Thyroid gland (tissue), 4 donors: ENCODE data around the gene DYNC1I1. TPM values are rescaled to one million over a fixed set of nuclear protein-coding genes. Genes with fewer than 3 reads are reported as not detected.

Source experiments
- DNase-seq, 2 donors: peaks; one replicate each; pipeline ENCODE4 v3.0.0-alpha.2; 2019
- H3K27ac ChIP-seq, 3 donors: fragments of 200-600 bp; sonication (generic); 1 replicate in 2 of 3; 2 replicates in 1 of 3; pipeline ENCODE4 v1.5.1; 2016 to 2019; ENCODE audit warnings: mild to moderate bottlenecking in 1 of 3, moderate library complexity in 1 of 3
- H3K27me3 ChIP-seq: fragments of 200-600 bp; sonication (generic); one replicate; pipeline ENCODE4 v1.5.1; 2019
- H3K36me3 ChIP-seq, 2 donors: fragments of 200-600 bp; sonication (generic); one replicate each; pipeline ENCODE4 v1.5.1; 2016 to 2019
- H3K4me1 ChIP-seq, 2 donors: fragments of 200-600 bp; sonication (generic); one replicate each; pipeline ENCODE4 v1.5.1; 2017 to 2019
- H3K4me3 ChIP-seq, 3 donors: fragments of 200-600 bp; sonication (generic); replicated peaks in 1 of 3; 1 replicate in 2 of 3; 2 replicates in 1 of 3; pipeline ENCODE4 v1.5.1; 2016; ENCODE audit warnings: mild to moderate bottlenecking in 1 of 3
- H3K9me3 ChIP-seq: fragments of 200-600 bp; sonication (generic); one replicate; pipeline ENCODE4 v1.5.1; 2017
- POLR2A ChIP-seq, 2 donors: fragments of 450-650 bp; IDR thresholded peaks; one replicate each; pipeline ENCODE4 v1.6.1; 2017; ENCODE audit warnings: antibody characterized with exemption in 2 of 2, mild to moderate bottlenecking in 2 of 2, moderate library complexity in 1 of 2
- WGBS, 2 donors: methylation state at CpG; one replicate each; pipeline ENCODE4 v1.1.5; 2017; 5-methylcytosine and 5-hydroxymethylcytosine counted together
- intact Hi-C: fragments of 100-400 bp; cut with DNase I; formaldehyde crosslinking; loops from one replicate; pipeline ENCODE4 v1.15.1; 2023
- total RNA-seq, 4 donors: library from RNA; depleted of rRNA; stranded (reverse); fragments of >200 nt; gene quantifications; one replicate each; pipeline ENCODE4 v1.2.3, GENCODE V29; 2016
- TF ChIP-seq, protein P1 (sequence below), 6 experiments: fragments of 200-600 bp in 3 of 6; fragments of 450-650 bp in 3 of 6; sonication (generic) in 3 of 6; IDR thresholded peaks; one replicate each; pipeline ENCODE4 v1.5.1; 2016 to 2019; ENCODE audit warnings: antibody characterized with exemption in 6 of 6, mild to moderate bottlenecking in 2 of 6, inconsistent platforms in 1 of 6, moderate library complexity in 1 of 6

DYNC1I1 gene
- total RNA-seq, 4 donors from 2014 or later = 6.6 to 12.8 (median 10.5) TPM

- no peak for DNase-seq
- H3K36me3 ChIP-seq = no peaks in the 10 kb centered on the region
- H3K4me1 ChIP-seq = no peaks in the 10 kb centered on the region
- H3K27me3 ChIP-seq = no peaks in the 10 kb centered on the region
- TF ChIP-seq POLR2A (IDR thresholded peaks at IDR 0.05) = no peak
- TF ChIP-seq, protein P1, sequence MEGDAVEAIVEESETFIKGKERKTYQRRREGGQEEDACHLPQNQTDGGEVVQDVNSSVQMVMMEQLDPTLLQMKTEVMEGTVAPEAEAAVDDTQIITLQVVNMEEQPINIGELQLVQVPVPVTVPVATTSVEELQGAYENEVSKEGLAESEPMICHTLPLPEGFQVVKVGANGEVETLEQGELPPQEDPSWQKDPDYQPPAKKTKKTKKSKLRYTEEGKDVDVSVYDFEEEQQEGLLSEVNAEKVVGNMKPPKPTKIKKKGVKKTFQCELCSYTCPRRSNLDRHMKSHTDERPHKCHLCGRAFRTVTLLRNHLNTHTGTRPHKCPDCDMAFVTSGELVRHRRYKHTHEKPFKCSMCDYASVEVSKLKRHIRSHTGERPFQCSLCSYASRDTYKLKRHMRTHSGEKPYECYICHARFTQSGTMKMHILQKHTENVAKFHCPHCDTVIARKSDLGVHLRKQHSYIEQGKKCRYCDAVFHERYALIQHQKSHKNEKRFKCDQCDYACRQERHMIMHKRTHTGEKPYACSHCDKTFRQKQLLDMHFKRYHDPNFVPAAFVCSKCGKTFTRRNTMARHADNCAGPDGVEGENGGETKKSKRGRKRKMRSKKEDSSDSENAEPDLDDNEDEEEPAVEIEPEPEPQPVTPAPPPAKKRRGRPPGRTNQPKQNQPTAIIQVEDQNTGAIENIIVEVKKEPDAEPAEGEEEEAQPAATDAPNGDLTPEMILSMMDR (IDR thresholded peaks at IDR 0.05) = no peak
- no peak overlapping the region for H3K27ac ChIP-seq
- H3K9me3 ChIP-seq = no peaks in the 10 kb centered on the region
- WGBS, 2 donors = 76 to 84% methylated on average over 6 of the region's 6 CpGs
- no peak overlapping the region for H3K4me3 ChIP-seq
- intact Hi-C loops = no loop called here
These were observed 227.1 kb downstream of the DYNC1I1 start for GRCh38 chr7:95999481-95999880.

- intact Hi-C loops = no loop called here
- TF ChIP-seq, protein P1 (IDR thresholded peaks at IDR 0.05) = peak in 2 of 6 experiments; percentile 7 to 14
- TF ChIP-seq POLR2A (IDR thresholded peaks at IDR 0.05) = no peak
- Histone ChIP-seq H3K27ac (no peak overlapping the region), H3K4me3 (no peak overlapping the region), H3K9me3 (no peaks in the 10 kb centered on the region), H3K27me3 (no peaks in the 10 kb centered on the region), H3K36me3 (no peaks in the 10 kb centered on the region), H3K4me1 (no peaks in the 10 kb centered on the region)
- no peak for DNase-seq
These were observed 232.2 kb downstream of the DYNC1I1 start for GRCh38 chr7:96004578-96004977.

- WGBS, 2 donors = 81 to 91% methylated on average over 5 of the region's 5 CpGs
- no peak overlapping the region for H3K27ac ChIP-seq
These were observed 232.9 kb downstream of the DYNC1I1 start for GRCh38 chr7:96005271-96005670.

GRCh38 chr7:96009148-96009547 lies 236.8 kb downstream of the DYNC1I1 start:
- intact Hi-C loops = no loop called here
- no peak overlapping the region for H3K27ac ChIP-seq
- H3K4me1 ChIP-seq = no peaks in the 10 kb centered on the region
- no peaks in the 10 kb centered on the region for H3K27me3 ChIP-seq
- H3K9me3 ChIP-seq = no peaks in the 10 kb centered on the region
- no peak for DNase-seq
- TF ChIP-seq, protein P1 (IDR thresholded peaks at IDR 0.05) = no peak
- TF ChIP-seq POLR2A (IDR thresholded peaks at IDR 0.05) = no peak
- H3K4me3 ChIP-seq = no peak overlapping the region
- H3K36me3 ChIP-seq = no peaks in the 10 kb centered on the region
- 86 to 98% methylated on average over 2 of the region's 2 CpGs for WGBS, 2 donors

More at GRCh38 chr7:96005271-96005670, 232.9 kb downstream of the DYNC1I1 start:
- H3K4me3 ChIP-seq = no peak overlapping the region
- intact Hi-C loops = no loop called here
- no peak for DNase-seq
- H3K4me1 ChIP-seq = no peaks in the 10 kb centered on the region
- H3K36me3 ChIP-seq = no peaks in the 10 kb centered on the region
- H3K9me3 ChIP-seq = no peaks in the 10 kb centered on the region
- TF ChIP-seq, protein P1 (IDR thresholded peaks at IDR 0.05) = no peak
- TF ChIP-seq POLR2A (IDR thresholded peaks at IDR 0.05) = no peak
- H3K27me3 ChIP-seq = no peaks in the 10 kb centered on the region

- TF ChIP-seq, protein P1 (IDR thresholded peaks at IDR 0.05) = no peak
- TF ChIP-seq POLR2A (IDR thresholded peaks at IDR 0.05) = no peak
- DNase-seq = no peak
- Histone ChIP-seq H3K9me3 (no peaks in the 10 kb centered on the region), H3K27me3 (no peaks in the 10 kb centered on the region), H3K36me3 (no peaks in the 10 kb centered on the region), H3K4me3 (no peak overlapping the region), H3K4me1 (no peaks in the 10 kb centered on the region), H3K27ac (no peak overlapping the region)
- intact Hi-C loops = no loop called here
- WGBS, 2 donors = 73 to 83% methylated on average over 2 of the region's 2 CpGs
These were observed 241.5 kb downstream of the DYNC1I1 start for GRCh38 chr7:96013836-96014235.
